Measurements from ENCODE around the gene WRNIP1.

Gene WRNIP1

DNA sequence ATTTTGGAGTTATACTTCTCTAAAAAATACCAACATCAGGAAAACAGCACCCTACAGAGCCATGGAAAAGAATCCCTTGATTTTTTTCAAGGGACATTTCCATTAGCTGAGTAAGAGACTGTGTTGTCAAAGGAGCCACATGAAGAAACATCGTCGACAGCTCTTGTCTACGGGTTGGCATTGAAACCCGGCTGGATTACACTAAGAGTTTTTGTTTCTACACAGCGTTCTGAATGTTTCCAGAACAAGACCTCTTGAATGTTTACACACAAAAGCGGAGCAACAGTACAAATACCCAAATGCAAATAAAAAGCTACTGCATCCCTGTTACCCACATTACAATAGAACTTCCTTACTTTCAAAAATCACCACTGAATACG, 12.1 kb upstream of the WRNIP1 start:
- TF ChIP-seq, protein P1, sequence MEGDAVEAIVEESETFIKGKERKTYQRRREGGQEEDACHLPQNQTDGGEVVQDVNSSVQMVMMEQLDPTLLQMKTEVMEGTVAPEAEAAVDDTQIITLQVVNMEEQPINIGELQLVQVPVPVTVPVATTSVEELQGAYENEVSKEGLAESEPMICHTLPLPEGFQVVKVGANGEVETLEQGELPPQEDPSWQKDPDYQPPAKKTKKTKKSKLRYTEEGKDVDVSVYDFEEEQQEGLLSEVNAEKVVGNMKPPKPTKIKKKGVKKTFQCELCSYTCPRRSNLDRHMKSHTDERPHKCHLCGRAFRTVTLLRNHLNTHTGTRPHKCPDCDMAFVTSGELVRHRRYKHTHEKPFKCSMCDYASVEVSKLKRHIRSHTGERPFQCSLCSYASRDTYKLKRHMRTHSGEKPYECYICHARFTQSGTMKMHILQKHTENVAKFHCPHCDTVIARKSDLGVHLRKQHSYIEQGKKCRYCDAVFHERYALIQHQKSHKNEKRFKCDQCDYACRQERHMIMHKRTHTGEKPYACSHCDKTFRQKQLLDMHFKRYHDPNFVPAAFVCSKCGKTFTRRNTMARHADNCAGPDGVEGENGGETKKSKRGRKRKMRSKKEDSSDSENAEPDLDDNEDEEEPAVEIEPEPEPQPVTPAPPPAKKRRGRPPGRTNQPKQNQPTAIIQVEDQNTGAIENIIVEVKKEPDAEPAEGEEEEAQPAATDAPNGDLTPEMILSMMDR (conservative IDR thresholded peaks at IDR 0.05; ENCODE audit: low read depth, low read length): no peak
- no peak for DNase-seq (ENCODE audit: low read depth)
- no peak overlapping the region for H3K4me3 ChIP-seq (ENCODE audit: low read depth, low read length)

DNA sequence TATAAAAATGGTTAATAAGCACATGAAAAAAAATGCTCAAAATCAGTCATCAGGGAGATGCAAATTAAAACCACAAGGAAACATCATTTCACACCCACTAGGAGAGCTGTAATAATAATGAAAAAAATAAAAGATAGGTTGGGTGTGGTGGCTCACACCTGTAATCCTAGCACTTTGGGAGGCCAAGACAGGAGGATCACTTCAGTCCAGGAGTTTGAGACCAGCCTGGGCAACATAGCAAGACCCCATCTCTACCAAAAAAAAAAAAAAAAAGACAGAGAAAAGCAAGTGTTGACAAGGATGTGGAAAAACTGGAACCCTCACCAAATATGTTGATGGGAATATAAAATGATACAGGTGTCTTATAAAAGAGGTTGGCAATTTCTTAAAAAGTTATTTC, 11.4 kb upstream of the WRNIP1 start:
- H3K4me3 ChIP-seq (ENCODE audit: low read depth, low read length): no peak overlapping the region
- no peak for DNase-seq (ENCODE audit: low read depth)
- TF ChIP-seq, protein P1 (conservative IDR thresholded peaks at IDR 0.05; ENCODE audit: low read depth, low read length): no peak

DNA sequence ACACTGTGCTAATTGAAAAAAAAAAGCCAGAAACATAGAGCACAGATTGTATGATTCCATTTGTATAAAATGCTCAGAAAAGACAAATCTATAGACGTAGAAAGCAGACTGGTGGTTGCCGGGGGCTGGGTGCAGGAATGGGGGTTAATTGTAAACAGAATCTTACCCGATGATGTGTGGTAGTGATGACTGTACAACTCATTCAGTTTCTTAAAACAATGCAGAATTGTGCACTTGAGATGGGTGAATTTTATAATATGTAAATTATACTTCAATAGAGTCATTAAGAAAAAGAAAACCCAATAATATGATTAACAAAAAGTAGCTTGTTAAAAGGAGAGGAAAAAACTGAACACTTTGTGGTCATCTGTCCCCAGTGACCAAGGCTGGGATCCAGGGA, 10.8 kb upstream of the WRNIP1 start:
- no peak overlapping the region for H3K4me3 ChIP-seq (ENCODE audit: low read depth, low read length)
- TF ChIP-seq, protein P1 (conservative IDR thresholded peaks at IDR 0.05; ENCODE audit: low read depth, low read length): no peak
- DNase-seq (ENCODE audit: low read depth): no peak

DNA sequence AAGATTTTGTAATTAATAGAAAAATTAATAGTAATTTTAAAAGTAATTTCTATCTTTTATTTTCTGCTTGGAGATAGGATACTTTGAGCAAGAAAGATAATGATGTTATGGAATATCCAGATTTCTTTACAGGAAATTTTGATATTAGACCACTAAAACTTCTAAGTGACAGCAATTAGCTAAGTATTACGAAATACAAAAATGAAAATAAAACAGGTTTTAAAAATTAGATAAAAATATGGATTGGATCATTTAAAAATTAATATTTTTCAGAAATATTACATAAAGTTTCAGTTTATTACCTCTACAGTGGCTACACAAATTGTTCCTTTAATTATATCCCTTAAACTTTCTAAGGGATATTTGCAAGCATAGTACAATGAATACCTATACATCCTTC, 10.3 kb upstream of the WRNIP1 start:
- H3K4me3 ChIP-seq (ENCODE audit: low read depth, low read length): no peak overlapping the region
- no peak for DNase-seq (ENCODE audit: low read depth)
- TF ChIP-seq, protein P1 (conservative IDR thresholded peaks at IDR 0.05; ENCODE audit: low read depth, low read length): no peak

DNA sequence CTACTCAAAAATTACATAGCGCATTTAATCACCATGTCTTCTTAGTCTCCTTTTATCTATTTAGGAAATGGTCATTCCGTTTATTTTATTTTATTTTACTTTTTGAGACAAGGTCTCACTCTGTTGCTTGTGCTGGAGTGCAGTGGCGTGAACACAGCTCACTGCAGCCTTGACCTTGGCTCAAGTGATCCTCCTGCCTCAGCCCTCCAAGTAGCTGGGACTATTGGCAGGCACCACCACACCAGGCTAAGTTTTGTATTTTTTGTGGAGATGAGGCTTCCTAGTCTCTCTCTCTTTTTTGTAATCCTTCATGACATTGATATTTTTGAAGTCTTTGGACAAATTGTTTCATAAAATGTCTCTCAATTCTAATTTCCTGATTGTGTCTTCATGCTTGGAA, 9.7 kb upstream of the WRNIP1 start:
- no peak overlapping the region for H3K4me3 ChIP-seq (ENCODE audit: low read depth, low read length)
- DNase-seq (ENCODE audit: low read depth): no peak
- TF ChIP-seq, protein P1 (conservative IDR thresholded peaks at IDR 0.05; ENCODE audit: low read depth, low read length): no peak

DNA sequence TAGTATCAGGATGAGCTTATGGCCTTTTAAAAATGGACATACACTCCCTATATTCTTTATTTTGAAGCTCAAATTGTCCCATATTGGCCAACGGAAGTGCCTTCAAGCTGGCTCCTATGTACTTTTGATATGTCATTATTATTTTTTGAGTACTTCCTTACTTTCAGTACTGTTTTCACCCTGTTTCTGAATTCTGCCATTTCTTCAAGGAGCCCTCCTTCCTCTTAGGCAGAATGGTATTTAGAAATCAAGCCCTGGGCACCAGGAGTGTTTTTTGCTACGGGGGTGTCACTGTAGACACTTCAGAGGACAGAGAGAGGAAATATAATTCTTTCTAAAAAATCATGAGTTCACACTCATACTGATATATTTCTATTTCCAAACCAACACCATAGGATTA, 9.0 kb upstream of the WRNIP1 start:
- TF ChIP-seq, protein P1 (conservative IDR thresholded peaks at IDR 0.05; ENCODE audit: low read depth, low read length): no peak
- DNase-seq (ENCODE audit: low read depth): no peak
- H3K4me3 ChIP-seq (ENCODE audit: low read depth, low read length): no peak overlapping the region

DNA sequence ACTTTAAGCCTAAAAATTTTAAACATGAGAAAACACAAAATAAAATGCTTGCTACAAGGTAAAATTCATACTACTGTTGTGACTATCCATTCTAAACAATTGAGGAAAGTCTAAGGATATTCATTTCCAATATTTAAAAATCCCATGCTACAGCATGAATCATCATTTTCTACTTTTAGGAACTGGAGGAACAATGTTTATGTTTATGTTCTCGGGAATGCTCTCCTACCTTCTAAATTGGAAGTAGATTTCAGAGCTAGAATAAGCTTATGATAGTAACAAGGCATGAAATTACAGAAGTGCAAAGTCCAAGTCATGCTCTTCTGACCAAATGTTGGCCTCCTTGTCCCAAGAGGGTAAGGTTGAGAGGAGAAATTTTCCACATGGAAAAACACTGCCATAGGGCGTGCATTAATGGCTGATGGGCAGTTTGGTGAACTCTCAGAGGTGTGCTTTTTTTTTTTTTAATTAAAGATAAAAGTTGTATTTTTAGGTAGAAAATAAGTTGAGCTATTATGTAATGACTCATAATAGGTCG, 8.4 kb upstream of the WRNIP1 start:
- no peak for DNase-seq (ENCODE audit: low read depth)
- no peak overlapping the region for H3K4me3 ChIP-seq (ENCODE audit: low read depth, low read length)

More for the DNA sequence above, 8.4 kb upstream of the WRNIP1 start:
- TF ChIP-seq, protein P1 (conservative IDR thresholded peaks at IDR 0.05; ENCODE audit: low read depth, low read length): no peak
